B cell (primary cell): Measurements from ENCODE around the gene PPFIA1.

Experiments used
- EZH2 ChIP-seq: IDR thresholded peaks from 2 replicates; pipeline ENCODE4 v1.6.1; 2012; ENCODE audit warnings: borderline replicate concordance, low read depth, mild to moderate bottlenecking, moderate library complexity, low read length; ENCODE audit not compliant: insufficient read depth, poor library complexity, severe bottlenecking
- TF ChIP-seq, protein P1 (sequence below): fragments of 200-600 bp; IDR thresholded peaks from one replicate; pipeline ENCODE4 v1.8.0; 2022; ENCODE audit warnings: antibody characterized with exemption, mild to moderate bottlenecking

DNA sequence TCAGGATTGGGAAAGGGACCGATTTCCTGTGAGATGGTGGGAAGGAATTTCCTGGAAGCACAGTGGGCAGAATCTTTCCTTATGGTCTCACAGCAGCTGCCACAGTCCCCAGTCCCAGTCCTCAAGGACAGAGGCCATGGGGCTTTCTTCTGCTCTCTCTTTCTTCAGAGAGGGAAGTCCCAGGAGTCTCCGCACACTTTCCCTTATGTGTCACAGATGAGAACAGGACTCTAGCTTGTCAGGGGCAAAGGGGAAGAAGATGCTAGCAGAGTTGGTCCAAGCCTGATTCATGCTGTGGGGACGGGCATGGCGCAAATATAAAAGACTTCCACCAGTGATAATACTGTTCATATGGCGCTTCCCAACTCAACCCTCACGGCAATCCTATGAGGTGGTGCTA, 7.5 kb upstream of the PPFIA1 start:
- TF ChIP-seq, protein P1, sequence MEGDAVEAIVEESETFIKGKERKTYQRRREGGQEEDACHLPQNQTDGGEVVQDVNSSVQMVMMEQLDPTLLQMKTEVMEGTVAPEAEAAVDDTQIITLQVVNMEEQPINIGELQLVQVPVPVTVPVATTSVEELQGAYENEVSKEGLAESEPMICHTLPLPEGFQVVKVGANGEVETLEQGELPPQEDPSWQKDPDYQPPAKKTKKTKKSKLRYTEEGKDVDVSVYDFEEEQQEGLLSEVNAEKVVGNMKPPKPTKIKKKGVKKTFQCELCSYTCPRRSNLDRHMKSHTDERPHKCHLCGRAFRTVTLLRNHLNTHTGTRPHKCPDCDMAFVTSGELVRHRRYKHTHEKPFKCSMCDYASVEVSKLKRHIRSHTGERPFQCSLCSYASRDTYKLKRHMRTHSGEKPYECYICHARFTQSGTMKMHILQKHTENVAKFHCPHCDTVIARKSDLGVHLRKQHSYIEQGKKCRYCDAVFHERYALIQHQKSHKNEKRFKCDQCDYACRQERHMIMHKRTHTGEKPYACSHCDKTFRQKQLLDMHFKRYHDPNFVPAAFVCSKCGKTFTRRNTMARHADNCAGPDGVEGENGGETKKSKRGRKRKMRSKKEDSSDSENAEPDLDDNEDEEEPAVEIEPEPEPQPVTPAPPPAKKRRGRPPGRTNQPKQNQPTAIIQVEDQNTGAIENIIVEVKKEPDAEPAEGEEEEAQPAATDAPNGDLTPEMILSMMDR: no peak
- no peak for TF ChIP-seq EZH2
